Chondrocyte (in vitro differentiated cells): ENCODE data around the gene RIMBP2. TPM values are rescaled to one million over a fixed set of nuclear protein-coding genes. Genes with fewer than 3 reads are reported as not detected.

Source experiments
- DNase-seq: peaks from one replicate; pipeline ENCODE4 v3.0.0; 2021; ENCODE audit warnings: mixed read lengths, low spot score
- H3K27ac Mint-ChIP-seq: one replicate; pipeline ENCODE4 v1.8.0; 2021; ENCODE audit warnings: mild to moderate bottlenecking, moderate library complexity, mixed read lengths; ENCODE audit not compliant: unreplicated experiment
- H3K27me3 Mint-ChIP-seq: 2 replicates; pipeline ENCODE4 v1.8.0; 2021; ENCODE audit warnings: low read depth, mixed read lengths
- H3K36me3 Mint-ChIP-seq: 2 replicates; pipeline ENCODE4 v1.8.0; 2021; ENCODE audit warnings: low read depth, mixed read lengths
- H3K4me1 Mint-ChIP-seq: 2 replicates; pipeline ENCODE4 v1.8.0; 2021; ENCODE audit warnings: low read depth, mild to moderate bottlenecking, mixed read lengths
- H3K4me3 Mint-ChIP-seq: one replicate; pipeline ENCODE4 v1.8.0; 2021; ENCODE audit warnings: mild to moderate bottlenecking, moderate library complexity, mixed read lengths; ENCODE audit not compliant: unreplicated experiment
- H3K9me3 Mint-ChIP-seq: 2 replicates; pipeline ENCODE4 v1.8.0; 2021; ENCODE audit warnings: low read depth, mixed read lengths
- total RNA-seq: library from RNA; stranded (reverse); gene quantifications from 3 replicates; pipeline ENCODE4 v1.2.1, GENCODE V29; 2021
- TF ChIP-seq, protein P1 (sequence below): fragments of 200-600 bp; sonication (generic); IDR thresholded peaks from 2 replicates; pipeline ENCODE4 v1.5.0; 2021; ENCODE audit warnings: antibody characterized with exemption, mild to moderate bottlenecking, moderate library complexity

RIMBP2 gene
- total RNA-seq, 1 donor from 2014 or later = 0.30 TPM

DNA sequence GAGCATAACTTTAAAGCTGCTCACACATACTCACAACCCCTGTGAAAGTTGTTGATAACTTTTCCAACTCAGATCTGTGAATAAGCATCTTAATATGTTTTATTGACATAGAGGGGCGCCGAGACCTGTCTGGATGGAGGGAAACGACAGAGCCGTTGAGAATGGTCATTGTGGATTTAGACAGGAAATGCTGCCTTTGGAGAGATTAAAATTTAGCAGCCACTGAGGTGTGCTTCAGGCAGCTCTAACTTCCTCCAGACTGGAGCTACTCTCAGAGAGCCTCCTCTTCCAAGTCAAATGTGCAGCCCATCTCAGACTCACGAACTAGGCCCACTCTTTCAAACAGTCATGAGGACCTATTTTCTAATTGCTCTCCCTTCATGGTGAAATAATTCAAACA is 90.9 kb downstream of the RIMBP2 start:
- Mint-ChIP-seq H3K4me1 (no peaks in the 10 kb centered on the region), H3K27me3 (peaks cover 1% of the 10 kb centered on the region), H3K4me3 (no peak overlapping the region), H3K9me3 (peaks cover 20% of the 10 kb centered on the region), H3K27ac (no peak overlapping the region), H3K36me3 (no peaks in the 10 kb centered on the region)
- TF ChIP-seq, protein P1, sequence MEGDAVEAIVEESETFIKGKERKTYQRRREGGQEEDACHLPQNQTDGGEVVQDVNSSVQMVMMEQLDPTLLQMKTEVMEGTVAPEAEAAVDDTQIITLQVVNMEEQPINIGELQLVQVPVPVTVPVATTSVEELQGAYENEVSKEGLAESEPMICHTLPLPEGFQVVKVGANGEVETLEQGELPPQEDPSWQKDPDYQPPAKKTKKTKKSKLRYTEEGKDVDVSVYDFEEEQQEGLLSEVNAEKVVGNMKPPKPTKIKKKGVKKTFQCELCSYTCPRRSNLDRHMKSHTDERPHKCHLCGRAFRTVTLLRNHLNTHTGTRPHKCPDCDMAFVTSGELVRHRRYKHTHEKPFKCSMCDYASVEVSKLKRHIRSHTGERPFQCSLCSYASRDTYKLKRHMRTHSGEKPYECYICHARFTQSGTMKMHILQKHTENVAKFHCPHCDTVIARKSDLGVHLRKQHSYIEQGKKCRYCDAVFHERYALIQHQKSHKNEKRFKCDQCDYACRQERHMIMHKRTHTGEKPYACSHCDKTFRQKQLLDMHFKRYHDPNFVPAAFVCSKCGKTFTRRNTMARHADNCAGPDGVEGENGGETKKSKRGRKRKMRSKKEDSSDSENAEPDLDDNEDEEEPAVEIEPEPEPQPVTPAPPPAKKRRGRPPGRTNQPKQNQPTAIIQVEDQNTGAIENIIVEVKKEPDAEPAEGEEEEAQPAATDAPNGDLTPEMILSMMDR = no peak
- no peak for DNase-seq

DNA sequence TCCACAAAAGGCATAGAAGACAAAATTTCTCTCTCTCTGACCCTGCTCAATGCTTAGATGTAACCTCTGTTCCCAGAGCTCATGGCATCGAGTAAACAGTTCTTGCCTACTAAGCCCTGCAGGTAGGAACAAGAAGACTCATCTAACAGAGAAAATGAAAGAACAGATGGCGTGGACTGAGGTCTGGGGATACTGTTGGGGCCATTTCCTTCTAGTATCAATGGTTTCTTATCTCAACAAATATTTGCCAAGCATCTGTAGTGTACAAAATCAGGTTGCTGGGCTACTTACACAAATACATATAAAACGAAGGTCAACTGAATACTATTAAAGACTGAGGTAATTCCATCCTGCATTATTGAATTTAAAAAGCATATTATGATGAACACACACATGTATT is 93.3 kb downstream of the RIMBP2 start:
- TF ChIP-seq, protein P1 = no peak
- Mint-ChIP-seq H3K4me3 (no peak overlapping the region), H3K27ac (no peak overlapping the region), H3K9me3 (peaks cover 20% of the 10 kb centered on the region), H3K27me3 (no peaks in the 10 kb centered on the region), H3K36me3 (no peaks in the 10 kb centered on the region), H3K4me1 (no peaks in the 10 kb centered on the region)
- DNase-seq = no peak

DNA sequence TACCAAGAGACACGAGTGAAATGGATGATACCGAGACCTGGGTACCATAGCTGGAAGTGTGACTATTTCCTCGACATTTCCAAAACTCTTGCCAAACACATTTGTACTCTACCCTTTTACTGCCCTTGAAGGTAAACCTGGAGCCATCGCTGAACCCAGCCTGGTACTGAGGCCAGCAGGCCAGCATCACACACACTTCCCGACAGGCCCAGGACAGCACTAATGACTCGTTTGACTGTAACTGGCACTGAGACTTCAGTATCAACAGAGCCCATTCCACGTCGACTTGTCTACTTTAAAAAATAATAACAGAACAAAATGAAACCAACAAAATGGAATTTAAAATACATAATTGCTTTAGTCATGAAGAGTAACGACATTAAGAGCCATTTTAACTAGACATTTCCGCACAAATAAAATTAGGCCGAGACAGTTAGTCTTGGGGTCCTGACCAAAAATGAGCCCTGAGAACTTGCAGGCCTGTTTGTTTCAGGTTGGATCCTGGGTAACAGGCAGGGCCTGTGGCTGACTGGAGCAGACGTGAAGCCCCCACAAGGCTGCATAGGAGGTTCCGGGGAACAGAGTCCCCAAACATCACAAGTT is 94.3 kb downstream of the RIMBP2 start:
- no peak for DNase-seq
- H3K27ac Mint-ChIP-seq = no peak overlapping the region
- TF ChIP-seq, protein P1 = no peak
- peaks cover 20% of the 10 kb centered on the region for H3K9me3 Mint-ChIP-seq
- H3K36me3 Mint-ChIP-seq = no peaks in the 10 kb centered on the region
- no peaks in the 10 kb centered on the region for H3K27me3 Mint-ChIP-seq
- no peak overlapping the region for H3K4me3 Mint-ChIP-seq
- no peaks in the 10 kb centered on the region for H3K4me1 Mint-ChIP-seq

DNA sequence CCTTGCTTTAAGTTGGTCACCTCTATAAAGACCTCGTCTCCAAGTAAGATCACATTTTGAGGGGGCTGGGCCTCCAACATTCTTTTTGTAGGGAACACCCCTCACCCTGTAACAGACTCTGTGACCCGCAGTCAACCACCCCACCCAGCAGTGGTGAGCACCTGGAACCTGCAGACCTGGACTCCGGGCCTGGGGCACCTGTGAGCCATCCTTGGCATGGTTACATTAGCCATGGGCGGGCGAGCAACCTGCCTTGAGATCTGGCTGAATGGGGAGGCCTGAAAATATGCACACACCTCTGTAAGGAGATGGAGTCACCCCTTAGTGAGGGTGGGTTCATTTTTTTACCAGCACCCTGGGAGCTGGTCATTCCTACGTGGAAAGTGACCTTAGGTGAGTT is 95.3 kb downstream of the RIMBP2 start:
- DNase-seq = no peak
- no peaks in the 10 kb centered on the region for H3K27me3 Mint-ChIP-seq
- no peaks in the 10 kb centered on the region for H3K4me1 Mint-ChIP-seq
- H3K4me3 Mint-ChIP-seq = no peak overlapping the region
- H3K36me3 Mint-ChIP-seq = no peaks in the 10 kb centered on the region
- TF ChIP-seq, protein P1 = no peak
- H3K27ac Mint-ChIP-seq = no peak overlapping the region
- peaks cover 20% of the 10 kb centered on the region for H3K9me3 Mint-ChIP-seq

DNA sequence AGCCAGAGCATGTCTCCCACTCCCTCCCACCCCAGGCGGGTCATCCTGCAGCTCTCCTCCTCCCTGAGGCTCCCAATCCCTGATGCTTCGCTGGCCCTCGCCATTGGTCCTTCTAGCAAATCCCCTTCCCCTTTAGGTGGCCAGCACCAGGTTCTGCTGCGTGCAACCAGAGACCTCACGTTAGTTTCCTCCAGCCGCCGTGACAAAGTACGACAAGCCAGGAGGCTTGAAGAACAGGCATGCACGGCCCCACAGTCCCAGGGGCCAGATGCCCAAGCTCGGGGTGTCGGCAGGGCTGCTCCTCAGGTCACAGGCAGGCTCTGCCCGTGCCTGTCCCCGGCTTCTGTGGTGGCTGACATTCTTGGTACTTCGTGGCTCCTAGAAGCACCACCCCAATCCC is 95.8 kb downstream of the RIMBP2 start:
- TF ChIP-seq, protein P1 = no peak
- no peaks in the 10 kb centered on the region for H3K27me3 Mint-ChIP-seq
- no peak overlapping the region for H3K27ac Mint-ChIP-seq
- H3K4me3 Mint-ChIP-seq = no peak overlapping the region
- peaks cover 20% of the 10 kb centered on the region for H3K9me3 Mint-ChIP-seq
- no peaks in the 10 kb centered on the region for H3K36me3 Mint-ChIP-seq
- DNase-seq = no peak
- no peaks in the 10 kb centered on the region for H3K4me1 Mint-ChIP-seq
